Calu3 (cell line): ENCODE results near the gene NAB2. TPM values are rescaled to one million over a fixed set of nuclear protein-coding genes. Genes with fewer than 3 reads are reported as not detected.

Source experiments
- Bru-seq: library from RNA; stranded (reverse); fragments of 400-500 nt; gene quantifications from one replicate; lab custom pipeline; 2021; lab: Mats Ljungman, UMichigan
- BruChase-seq, 2 experiments: library from RNA; stranded (reverse); fragments of 400-500 nt; gene quantifications; one replicate each; lab custom pipeline; 2021; lab: Mats Ljungman, UMichigan
- BruUV-seq: library from RNA; stranded (reverse); fragments of 400-500 nt; replicated peaks from 2 replicates; lab custom pipeline; 2021; lab: Mats Ljungman, UMichigan
- CTCF ChIA-PET: fragments of 300-600 bp; sonication (Branson Sonifier 250); formaldehyde crosslinking; loops from one replicate; lab custom pipeline; 2022; ENCODE audit warnings: antibody characterized with exemption; lab: Charles Lee
- DNase-seq: peaks from one replicate; pipeline ENCODE4 v3.0.0; 2022
- H3K27ac Mint-ChIP-seq: one replicate; pipeline ENCODE4 v1.8.0; 2022; ENCODE audit warnings: mixed read lengths; ENCODE audit not compliant: unreplicated experiment
- H3K27me3 Mint-ChIP-seq: one replicate; pipeline ENCODE4 v1.8.0; 2022; ENCODE audit warnings: mixed read lengths; ENCODE audit not compliant: unreplicated experiment
- H3K36me3 Mint-ChIP-seq: one replicate; pipeline ENCODE4 v1.8.0; 2022; ENCODE audit warnings: mild to moderate bottlenecking, moderate library complexity, mixed read lengths; ENCODE audit not compliant: insufficient read depth, unreplicated experiment
- H3K4me1 Mint-ChIP-seq: one replicate; pipeline ENCODE4 v1.8.0; 2022; ENCODE audit warnings: mild to moderate bottlenecking, low read depth, mixed read lengths; ENCODE audit not compliant: unreplicated experiment
- H3K4me3 Mint-ChIP-seq: one replicate; pipeline ENCODE4 v1.8.0; 2022; ENCODE audit warnings: mild to moderate bottlenecking, low read depth, moderate library complexity, mixed read lengths; ENCODE audit not compliant: unreplicated experiment
- H3K9me3 Mint-ChIP-seq: one replicate; pipeline ENCODE4 v1.8.0; 2022; ENCODE audit warnings: low read depth, mixed read lengths; ENCODE audit not compliant: unreplicated experiment
- CTCF ChIP-seq: fragments of 200-600 bp; IDR thresholded peaks from one replicate; pipeline ENCODE4 v1.8.0; 2022; ENCODE audit warnings: antibody characterized with exemption; ENCODE audit not compliant: unreplicated experiment
- intact Hi-C: fragments of 100-400 bp; cut with micrococcal nuclease; formaldehyde crosslinking; loops from one replicate; pipeline ENCODE4 v1.10.0; 2022; ENCODE audit not compliant: unreplicated experiment
- long read RNA-seq: library from polyadenylated mRNA; stranded (forward); transcript quantifications from one replicate; pipeline ENCODE4 v2.0.0, GENCODE V29; 2022
- total RNA-seq: library from RNA; stranded (reverse); gene quantifications from 2 replicates; pipeline ENCODE4 v1.2.3, GENCODE V29; 2022

NAB2 gene
- total RNA-seq: 21.3 and 25.6 TPM in 2 replicates
- Bru-seq, nascent RNA: percentile 57 among the genes with signal in this experiment
- percentile 59 among the genes with signal in this experiment for BruChase-seq, experiment 1, labeled RNA remaining after a 6-hour chase
- percentile 70 among the genes with signal in this experiment for BruChase-seq, experiment 2, labeled RNA remaining after a 2-hour chase
- long read RNA-seq, transcript NAB2-201 (7 exons, 2,711 nt): major isoform, 6 of 25 reads
- long read RNA-seq, partial matches to known transcripts: 8 of 25 reads
- long read RNA-seq, other reads (novel, unspliced or antisense): 7 of 25 reads

GRCh38 chr12:57088354-57089270 is at the start of gene NAB2:
Gene NAB2 (plus strand): TSS chr12:57089114. CDS start chr12:57089272, 158 bp downstream.
- Mint-ChIP-seq H3K27ac (peak within 1 kb of the TSS; percentile 94), H3K9me3 (no peaks in the 10 kb centered on the region), H3K27me3 (no peaks in the 10 kb centered on the region), H3K4me3 (peak within 1 kb of the TSS; percentile 91), H3K4me1 (peaks cover 60% of the 10 kb centered on the region), H3K36me3 (peaks cover 75% of the 10 kb centered on the region)
- no TSS peak for BruUV-seq
- CTCF ChIA-PET: interaction anchor here (0.6 to 4.5 kb wide), 9 partner anchors 10 to 106 kb away, joined by 3 to 49 read pairs (median 5); partner anchors contain the start of genes LRP1, NEMP1 and STAT6
- TF ChIP-seq CTCF: no peak
- intact Hi-C loops: loop anchor here (2.0 kb wide), 1 partner anchor 22 kb away; the partner anchor contains the start of gene STAT6
- DNase-seq: peak; percentile 97

GRCh38 chr12:57040211-57040610 is 48.7 kb upstream of the NAB2 start:
- no peaks in the 10 kb centered on the region for H3K9me3 Mint-ChIP-seq
- BruUV-seq: no TSS peak
- no peak for TF ChIP-seq CTCF
- no peaks in the 10 kb centered on the region for H3K4me1 Mint-ChIP-seq
- no peaks in the 10 kb centered on the region for H3K36me3 Mint-ChIP-seq
- CTCF ChIA-PET: interaction anchor here (0.5 kb wide), 1 partner anchor 19 kb away, joined by 3 read pairs; no protein-coding TSS in a partner anchor
- H3K4me3 Mint-ChIP-seq: no peak overlapping the region
- DNase-seq: no peak
- intact Hi-C loops: no loop called here
- peaks cover 100% of the 10 kb centered on the region for H3K27me3 Mint-ChIP-seq
- H3K27ac Mint-ChIP-seq: no peak overlapping the region

GRCh38 chr12:57040750-57041149 is 48.2 kb upstream of the NAB2 start:
- no peaks in the 10 kb centered on the region for H3K9me3 Mint-ChIP-seq
- H3K27me3 Mint-ChIP-seq: peaks cover 100% of the 10 kb centered on the region
- H3K4me1 Mint-ChIP-seq: no peaks in the 10 kb centered on the region
- H3K4me3 Mint-ChIP-seq: no peak overlapping the region
- no peak for DNase-seq
- intact Hi-C loops: no loop called here
- BruUV-seq: no TSS peak
- CTCF ChIA-PET: interaction anchor here (0.5 kb wide), 1 partner anchor 19 kb away, joined by 3 read pairs; no protein-coding TSS in a partner anchor
- no peak for TF ChIP-seq CTCF
- H3K27ac Mint-ChIP-seq: no peak overlapping the region
- no peaks in the 10 kb centered on the region for H3K36me3 Mint-ChIP-seq

- DNase-seq: no peak
- Mint-ChIP-seq H3K9me3 (no peaks in the 10 kb centered on the region), H3K4me3 (no peak overlapping the region), H3K36me3 (no peaks in the 10 kb centered on the region), H3K27me3 (peaks cover 100% of the 10 kb centered on the region), H3K4me1 (no peaks in the 10 kb centered on the region), H3K27ac (no peak overlapping the region)
- no TSS peak for BruUV-seq
- TF ChIP-seq CTCF: no peak
- CTCF ChIA-PET: no interaction called here
- intact Hi-C loops: no loop called here
Measured at GRCh38 chr12:57042695-57043094, 46.2 kb upstream of the NAB2 start.
